Mucosa of rectum (tissue), 2 donors: ENCODE data around the gene BIRC6.
"Not testable (repeated sequence)": the region's sequence is repeated elsewhere in the genome, so short reads cannot be mapped to it uniquely, and the experiment has no call there.

Experiments
- H3K27ac ChIP-seq, 2 donors: one replicate each; pipeline ENCODE4 v1.7.0; 2013; ENCODE audit warnings: inconsistent platforms in 2 of 2, low read depth in 2 of 2, low read length in 2 of 2
- H3K27me3 ChIP-seq, 2 donors: one replicate each; pipeline ENCODE4 v1.7.0; 2013; ENCODE audit warnings: low read length in 2 of 2; ENCODE audit not compliant: control insufficient read depth in 2 of 2, insufficient read depth in 2 of 2
- H3K36me3 ChIP-seq, 2 donors: one replicate each; pipeline ENCODE4 v1.7.0; 2013; ENCODE audit warnings: low read length in 2 of 2; ENCODE audit not compliant: control insufficient read depth in 2 of 2, insufficient read depth in 2 of 2
- H3K4me1 ChIP-seq, 2 donors: one replicate each; pipeline ENCODE4 v1.7.0; 2013; ENCODE audit warnings: low read length in 2 of 2, mild to moderate bottlenecking in 1 of 2; ENCODE audit not compliant: control insufficient read depth in 2 of 2, insufficient read depth in 2 of 2
- H3K4me3 ChIP-seq, 2 donors: one replicate each; pipeline ENCODE4 v1.7.0; 2013; ENCODE audit warnings: low read length in 2 of 2
- H3K9ac ChIP-seq, 2 donors: one replicate each; pipeline ENCODE4 v1.7.0; 2013; ENCODE audit warnings: low read length in 2 of 2, low read depth in 1 of 2, mild to moderate bottlenecking in 1 of 2
- H3K9me3 ChIP-seq, 2 donors: one replicate each; pipeline ENCODE4 v1.7.0; 2013; ENCODE audit warnings: low read length in 2 of 2; ENCODE audit not compliant: control insufficient read depth in 2 of 2
- donor health status: healthy.
- donor health status: Normal muscosa, but diverticular disease.

Gene BIRC6

DNA sequence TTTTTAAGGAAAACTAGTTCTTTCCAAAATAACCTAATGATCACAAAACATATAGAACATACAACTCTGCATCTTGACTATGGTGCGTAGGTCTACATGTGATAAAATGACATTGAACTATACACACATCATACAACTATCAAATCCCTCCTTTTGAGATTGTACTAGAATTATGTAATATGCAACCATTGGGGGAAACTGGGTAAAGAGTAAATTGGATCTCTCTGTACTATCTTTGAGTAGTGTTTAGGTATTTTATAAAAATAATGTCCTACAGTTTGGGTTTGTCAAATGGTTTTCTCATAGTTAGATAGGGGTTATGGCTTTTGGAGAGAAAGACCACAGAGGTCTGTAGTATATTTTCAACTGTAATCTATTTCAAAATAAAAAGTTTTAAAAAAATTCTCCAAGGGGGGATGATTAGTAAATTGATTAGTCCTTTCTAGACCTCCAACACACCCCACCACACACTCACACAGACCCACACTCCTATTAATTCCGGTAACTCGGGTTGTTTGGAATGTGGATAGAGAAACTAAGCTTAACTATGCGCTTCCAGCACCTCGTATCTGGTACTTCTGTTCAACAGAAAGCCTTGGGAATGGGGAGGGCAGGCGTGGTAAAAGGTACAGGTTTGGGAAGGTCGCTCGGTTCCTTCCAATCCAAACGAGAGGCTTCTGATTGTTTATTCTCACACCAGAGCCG is 695 bp upstream of the BIRC6 start:
- Histone ChIP-seq H3K9me3 (no peaks in the 10 kb centered on the region), H3K9ac (peak overlapping the region; percentile 92 to 93), H3K4me3 (peak overlapping the region; percentile 80 to 97), H3K27ac (peak overlapping the region; percentile 95 to 98), H3K4me1 (peaks cover 13 to 22% of the 10 kb centered on the region in 2 donors), H3K27me3 (no peaks in the 10 kb centered on the region), H3K36me3 (no peaks in the 10 kb centered on the region)

DNA sequence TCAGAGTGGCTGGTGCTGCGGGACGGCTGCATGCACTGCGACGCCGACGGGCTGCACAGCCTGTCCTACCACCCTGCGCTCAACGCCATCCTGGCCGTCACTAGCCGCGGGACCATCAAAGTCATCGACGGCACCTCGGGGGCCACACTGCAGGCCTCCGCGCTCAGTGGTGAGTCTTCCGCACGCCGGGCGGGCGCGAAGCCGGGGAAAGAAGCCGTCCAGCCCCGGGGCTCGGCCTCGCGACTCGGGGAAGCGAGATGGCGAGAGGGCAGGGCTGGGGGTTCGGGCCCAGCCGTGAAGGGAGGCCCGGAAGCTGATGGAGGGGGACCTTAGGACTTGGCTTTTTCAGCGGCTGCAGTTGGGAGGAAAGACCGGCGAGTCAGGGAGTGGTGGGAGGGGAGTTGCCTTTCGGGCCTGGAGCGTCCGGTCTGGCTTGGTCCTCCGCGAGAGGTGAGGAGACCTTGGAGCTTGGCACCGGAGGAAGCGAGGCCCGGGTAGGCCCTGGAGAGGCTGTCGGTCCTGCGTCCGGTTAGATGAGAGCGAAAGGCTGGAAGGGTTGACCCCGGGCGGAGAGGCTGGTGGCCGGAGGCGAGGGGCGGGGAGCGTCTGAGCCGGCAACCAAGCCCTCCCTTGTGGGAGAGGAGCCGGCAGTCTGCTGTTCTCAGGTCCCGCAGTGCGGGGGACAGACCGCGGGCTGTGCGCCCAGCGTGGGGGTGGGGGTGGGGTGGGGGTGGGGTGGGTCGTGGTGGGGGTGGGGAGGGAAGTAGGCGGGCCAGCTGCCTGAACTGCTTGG is 691 bp downstream of the BIRC6 start:
- Histone ChIP-seq H3K36me3 (peaks cover 0 to 7% of the 10 kb centered on the region in 2 donors), H3K4me1 (peaks cover 17 to 22% of the 10 kb centered on the region in 2 donors), H3K9ac (peak overlapping the region; percentile 92 to 94), H3K4me3 (peak overlapping the region; percentile 80 to 97), H3K9me3 (no peaks in the 10 kb centered on the region), H3K27ac (peak overlapping the region; percentile 95 to 98), H3K27me3 (no peaks in the 10 kb centered on the region)

DNA sequence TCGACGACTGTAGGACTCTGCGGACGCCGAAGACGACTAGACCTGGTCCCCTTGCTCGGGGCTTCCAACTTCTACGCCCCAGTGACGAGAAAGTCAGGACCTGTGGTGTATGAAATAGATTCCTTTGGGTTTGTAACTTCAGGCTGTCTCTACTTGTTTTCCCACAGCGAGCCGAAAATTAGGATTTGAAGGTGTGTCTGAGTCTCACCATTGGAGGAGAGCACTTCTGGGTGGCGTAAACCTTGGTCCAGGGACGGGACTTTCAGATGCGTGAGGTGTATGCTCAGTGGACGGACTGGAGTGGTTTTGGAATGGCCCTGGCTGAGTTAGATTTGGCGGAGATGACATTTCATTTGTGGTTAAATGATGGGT is 1.3 kb downstream of the BIRC6 start:
- peak overlapping the region; percentile 78 to 98 for H3K27ac ChIP-seq
- H3K4me3 ChIP-seq: peak overlapping the region; percentile 80 to 97
- H3K4me1 ChIP-seq: peaks cover 17 to 22% of the 10 kb centered on the region in 2 donors
- H3K9ac ChIP-seq: peak overlapping the region; percentile 57 to 60
- H3K9me3 ChIP-seq: no peaks in the 10 kb centered on the region
- no peaks in the 10 kb centered on the region for H3K27me3 ChIP-seq
- H3K36me3 ChIP-seq: peaks cover 0 to 7% of the 10 kb centered on the region in 2 donors

DNA sequence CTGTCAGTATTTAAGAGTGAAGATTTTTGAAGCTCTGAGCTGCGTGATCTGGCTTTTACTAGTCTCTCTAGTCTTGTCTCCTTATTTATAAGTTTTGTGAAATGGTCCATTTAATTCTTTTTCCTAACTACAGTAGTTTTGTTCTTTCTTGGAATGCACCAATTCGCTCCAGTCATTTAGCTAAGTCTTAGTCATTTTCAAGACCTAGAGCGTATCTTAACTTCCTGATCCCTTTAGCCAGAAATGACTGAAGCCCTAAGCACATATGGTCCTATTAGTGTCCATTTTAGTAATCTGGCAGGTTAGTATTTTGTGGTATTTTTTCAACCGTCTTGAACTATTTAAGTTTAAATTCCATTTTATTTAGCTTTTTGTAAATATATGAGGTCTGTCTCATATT is 3.6 kb downstream of the BIRC6 start:
- peaks cover 17 to 20% of the 10 kb centered on the region in 2 donors for H3K4me1 ChIP-seq
- no peaks in the 10 kb centered on the region for H3K9me3 ChIP-seq
- peaks cover 0 to 7% of the 10 kb centered on the region in 2 donors for H3K36me3 ChIP-seq
- no peak overlapping the region for H3K4me3 ChIP-seq
- H3K27ac ChIP-seq: no peak overlapping the region
- H3K9ac ChIP-seq: no peak overlapping the region
- H3K27me3 ChIP-seq: no peaks in the 10 kb centered on the region

DNA sequence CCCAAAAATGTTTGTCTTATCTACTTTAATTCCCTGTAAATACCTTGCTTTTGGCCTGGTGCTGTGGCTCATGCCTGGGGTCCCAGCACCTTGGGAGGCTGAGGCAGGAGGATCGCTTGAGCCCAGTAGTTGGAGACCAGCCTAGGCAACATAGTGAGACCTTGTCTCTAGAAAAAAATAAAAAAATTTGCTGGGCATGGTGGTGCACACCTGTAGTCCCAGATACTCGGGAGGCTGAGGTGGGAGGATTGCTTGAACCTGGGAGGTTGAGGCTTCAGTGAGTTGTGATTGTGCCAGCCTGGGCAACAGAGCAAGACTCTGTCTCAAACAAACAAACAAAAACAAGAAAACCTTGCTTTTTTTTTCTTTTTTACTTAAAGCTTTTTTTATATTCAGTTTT is 6.2 kb downstream of the BIRC6 start:
- H3K4me3 ChIP-seq, H3K9me3 ChIP-seq, H3K9ac ChIP-seq, H3K27me3 ChIP-seq, H3K27ac ChIP-seq, H3K36me3 ChIP-seq: not testable (repeated sequence)
- H3K4me1 ChIP-seq: peaks cover 15 to 17% of the 10 kb centered on the region in 2 donors

DNA sequence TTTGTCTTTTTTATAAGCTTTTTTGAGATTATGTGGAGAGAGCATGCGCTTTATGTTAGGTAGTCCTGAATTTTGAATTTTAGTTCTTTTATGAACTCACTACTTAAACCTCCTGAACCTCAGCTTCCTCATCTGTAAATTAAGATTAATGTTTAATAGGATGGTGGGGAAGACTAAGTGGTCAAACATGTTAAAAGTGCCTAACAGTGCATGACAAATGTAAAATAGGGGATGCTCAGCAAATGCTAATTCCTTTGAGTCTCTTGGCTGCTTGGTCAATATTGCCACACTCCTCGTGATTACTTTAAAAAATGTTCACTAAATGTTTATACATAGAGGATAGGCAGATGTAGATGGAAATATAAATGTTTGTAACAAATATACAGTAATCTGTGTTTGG is 6.8 kb downstream of the BIRC6 start:
- H3K4me3 ChIP-seq: no peak overlapping the region
- no peaks in the 10 kb centered on the region for H3K27me3 ChIP-seq
- H3K4me1 ChIP-seq: peaks cover 10 to 12% of the 10 kb centered on the region in 2 donors
- H3K36me3 ChIP-seq: peaks cover 0 to 9% of the 10 kb centered on the region in 2 donors
- H3K9ac ChIP-seq: no peak overlapping the region
- no peak overlapping the region for H3K27ac ChIP-seq
- H3K9me3 ChIP-seq: no peaks in the 10 kb centered on the region

DNA sequence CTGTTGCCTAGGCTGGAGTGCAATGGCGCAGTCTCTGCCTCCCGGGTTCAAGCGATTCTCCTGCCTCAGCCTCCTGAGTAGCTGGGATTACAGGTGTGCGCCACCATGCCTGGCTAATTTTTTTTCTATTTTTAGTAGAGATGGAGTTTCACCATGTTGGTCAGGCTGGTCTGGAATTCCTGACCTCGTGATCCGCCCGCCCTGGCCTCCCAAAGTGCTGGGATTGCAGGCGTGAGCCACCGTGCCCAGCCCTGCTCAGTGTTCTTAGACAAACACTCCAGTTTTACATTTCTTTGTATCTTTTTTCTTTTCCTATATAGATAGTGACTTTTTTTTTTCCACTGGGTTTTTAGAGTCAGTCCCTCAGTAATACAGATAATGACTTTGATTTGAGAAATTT is 7.5 kb downstream of the BIRC6 start:
- not testable (repeated sequence) for H3K36me3 ChIP-seq, H3K9me3 ChIP-seq, H3K27me3 ChIP-seq, H3K4me1 ChIP-seq, H3K4me3 ChIP-seq, H3K27ac ChIP-seq, H3K9ac ChIP-seq

DNA sequence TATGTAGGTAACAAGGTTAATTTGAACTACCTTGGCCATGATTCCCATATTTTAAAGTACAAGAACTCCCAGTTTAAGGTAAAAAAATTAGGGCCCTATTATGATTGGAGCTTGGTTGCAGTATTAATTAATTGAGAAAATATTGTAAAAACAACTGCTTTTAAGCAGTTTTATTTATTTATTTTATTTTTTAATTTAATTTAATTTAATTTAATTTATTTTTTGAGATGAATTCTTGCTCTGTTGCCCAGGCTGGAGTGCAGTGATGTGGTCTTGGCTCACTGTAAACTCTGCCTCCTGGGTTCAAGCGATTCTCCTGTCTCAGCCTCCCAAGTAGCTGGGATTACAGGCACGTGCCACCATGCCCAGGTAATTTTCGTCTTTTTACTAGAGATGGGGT is 8.9 kb downstream of the BIRC6 start:
- H3K9ac ChIP-seq, H3K9me3 ChIP-seq, H3K27me3 ChIP-seq, H3K36me3 ChIP-seq, H3K27ac ChIP-seq, H3K4me1 ChIP-seq, H3K4me3 ChIP-seq: not testable (repeated sequence)

DNA sequence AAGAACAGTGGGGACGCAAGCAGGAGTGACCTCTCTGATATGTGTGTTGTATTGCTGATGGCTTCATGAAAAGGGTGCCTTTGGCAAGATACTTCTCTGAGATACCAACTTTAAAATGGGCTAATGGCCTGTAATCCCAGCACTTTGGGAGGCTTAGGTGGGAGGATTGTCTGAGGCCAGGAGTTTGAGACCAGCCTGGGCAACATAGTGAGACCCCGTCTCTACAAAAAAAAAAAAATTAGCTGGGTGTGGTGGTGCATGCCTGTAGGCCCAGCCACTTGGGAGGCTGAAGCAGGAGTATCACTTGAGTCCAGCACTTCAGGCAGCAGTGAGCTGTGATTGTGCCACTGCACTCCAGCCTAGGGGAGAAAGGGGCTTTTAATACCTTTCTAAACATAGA is 9.8 kb downstream of the BIRC6 start:
- peaks cover 0 to 5% of the 10 kb centered on the region in 2 donors for H3K36me3 ChIP-seq
- H3K4me1 ChIP-seq: no peaks in the 10 kb centered on the region
- H3K4me3 ChIP-seq: no peak overlapping the region
- no peak overlapping the region for H3K27ac ChIP-seq
- H3K9me3 ChIP-seq: no peaks in the 10 kb centered on the region
- H3K9ac ChIP-seq: no peak overlapping the region
- no peaks in the 10 kb centered on the region for H3K27me3 ChIP-seq

DNA sequence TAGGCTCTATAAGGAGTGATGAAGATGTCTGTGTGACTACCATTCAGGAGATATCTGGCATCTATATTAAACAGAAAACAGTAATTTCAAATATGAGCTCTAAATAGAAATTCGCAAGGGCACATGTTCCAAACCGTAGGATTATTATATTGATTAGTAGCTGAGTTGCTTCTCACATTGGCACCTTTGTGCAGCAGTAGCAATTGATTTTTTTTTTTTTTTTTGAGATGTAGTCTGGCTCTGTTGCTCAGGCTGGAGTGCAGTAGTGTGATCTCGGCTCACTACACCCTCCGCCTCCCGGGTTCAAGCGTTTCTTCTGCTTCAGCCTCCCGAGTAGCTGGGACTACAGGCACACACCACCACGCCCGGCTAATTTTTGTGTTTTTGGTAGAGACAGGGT is 12.4 kb downstream of the BIRC6 start:
- H3K9ac ChIP-seq: no peak overlapping the region
- H3K9me3 ChIP-seq: no peaks in the 10 kb centered on the region
- no peaks in the 10 kb centered on the region for H3K27me3 ChIP-seq
- peaks cover 0 to 2% of the 10 kb centered on the region in 2 donors for H3K36me3 ChIP-seq
- no peak overlapping the region for H3K4me3 ChIP-seq
- peaks cover 0 to 7% of the 10 kb centered on the region in 2 donors for H3K4me1 ChIP-seq
- H3K27ac ChIP-seq: no peak overlapping the region
